HG03442 (cell line): ENCODE measurements around the gene DNAJC12.
"Not testable (repeated sequence)": the region's sequence is repeated elsewhere in the genome, so short reads cannot be mapped to it uniquely, and the experiment has no call there.

Experiments used
- ATAC-seq: cut with Tn5 transposase; IDR thresholded peaks from one replicate; pipeline ENCODE4 v1.9.1; 2021; ENCODE audit warnings: mild to moderate bottlenecking, moderate library complexity; ENCODE audit not compliant: unreplicated experiment

Gene DNAJC12

DNA sequence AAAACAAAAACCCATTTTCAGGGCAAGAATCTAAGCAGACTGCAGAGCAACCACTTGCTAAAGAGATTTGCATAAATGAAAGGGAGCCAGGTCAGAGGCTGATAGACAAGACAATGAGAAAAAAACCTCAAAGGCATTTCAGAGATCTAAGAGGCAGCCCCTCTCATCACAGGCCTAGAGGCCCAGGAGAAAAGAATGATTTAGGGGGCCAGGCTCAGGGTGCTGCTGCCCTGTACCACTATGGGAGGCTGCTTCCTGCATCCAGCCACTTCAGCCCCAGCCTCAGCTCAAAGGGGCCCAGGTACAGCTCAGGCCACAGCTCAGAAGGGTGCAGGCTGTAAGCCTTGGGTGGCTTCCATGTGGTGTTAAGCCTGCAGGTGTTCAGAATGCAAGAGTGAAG, 3.7 kb upstream of the DNAJC12 start:
- ATAC-seq, result no peak

DNA sequence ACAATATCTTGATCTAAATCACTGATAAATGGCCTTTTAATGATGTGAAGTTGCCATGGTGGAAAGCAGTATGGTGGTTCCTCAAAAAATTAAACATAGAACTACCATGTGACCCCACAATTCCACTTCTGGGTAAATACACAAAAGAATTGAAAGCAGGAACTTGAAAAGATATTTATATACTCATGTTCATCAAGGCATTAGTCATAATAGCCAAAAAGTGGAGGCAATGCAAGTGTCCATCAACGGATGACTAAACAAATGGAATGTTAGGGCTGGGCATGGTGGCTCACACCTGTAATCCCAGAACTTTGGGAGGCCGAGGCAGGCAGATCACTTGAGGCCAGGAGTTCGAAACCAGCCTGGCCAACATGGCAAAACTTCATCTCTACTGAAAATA, 2.0 kb upstream of the DNAJC12 start:
- no peak for ATAC-seq

DNA sequence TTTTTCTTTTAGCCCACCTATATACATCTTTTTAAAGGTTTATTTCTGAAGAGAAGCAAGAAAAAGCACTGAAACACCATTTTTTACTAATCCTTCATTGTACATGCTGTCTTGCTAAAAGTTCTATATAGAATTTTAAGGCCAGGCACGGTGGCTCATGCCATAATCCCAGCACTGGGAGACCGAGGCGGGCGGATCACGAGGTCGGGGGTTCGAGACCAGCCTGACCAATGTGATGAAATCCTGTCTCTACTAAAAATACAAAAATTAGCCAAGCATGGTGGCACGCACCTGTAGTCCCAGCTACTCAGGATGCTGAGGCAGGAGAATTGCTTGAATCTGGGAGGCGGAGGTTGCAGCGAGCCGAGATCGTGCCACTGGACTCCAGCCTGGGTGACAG, 1.5 kb upstream of the DNAJC12 start:
- not testable (repeated sequence) for ATAC-seq

DNA sequence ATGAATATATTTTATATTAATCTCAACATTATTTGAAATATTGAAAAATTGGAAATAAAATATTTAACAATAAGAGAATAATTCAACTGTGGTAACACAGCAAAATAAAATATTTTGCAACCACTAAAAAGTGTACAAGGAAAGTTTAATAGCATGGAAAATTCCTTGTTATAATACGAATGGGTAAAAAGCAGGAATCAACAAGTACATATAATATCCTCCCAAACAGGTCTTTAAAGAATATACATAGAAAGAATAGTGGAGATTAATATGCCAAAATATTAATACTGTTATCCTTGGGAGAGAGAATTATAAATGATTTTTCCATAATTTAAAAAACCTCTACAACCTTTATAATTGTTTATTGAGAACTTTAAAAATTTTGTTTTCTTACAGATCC, 1.0 kb downstream of the DNAJC12 start:
- no peak for ATAC-seq

DNA sequence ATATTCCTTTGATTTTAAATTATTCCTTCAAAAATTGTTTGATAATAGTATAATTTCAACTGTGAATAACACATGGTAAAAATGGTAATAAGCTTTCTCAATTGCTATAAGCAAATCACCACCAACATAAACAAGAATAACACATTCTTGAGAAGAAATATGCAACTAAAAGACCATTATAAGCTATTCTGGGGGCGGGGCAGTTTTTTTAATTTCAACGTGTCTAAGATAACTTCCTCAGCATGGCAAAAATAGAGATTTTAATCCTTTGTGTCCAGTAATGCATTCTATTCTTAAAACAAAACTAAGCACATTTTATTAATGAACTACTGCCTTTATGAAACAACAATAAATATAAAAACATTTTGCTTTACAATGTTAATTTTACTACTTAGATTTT, 1.5 kb downstream of the DNAJC12 start:
- ATAC-seq, result no peak

DNA sequence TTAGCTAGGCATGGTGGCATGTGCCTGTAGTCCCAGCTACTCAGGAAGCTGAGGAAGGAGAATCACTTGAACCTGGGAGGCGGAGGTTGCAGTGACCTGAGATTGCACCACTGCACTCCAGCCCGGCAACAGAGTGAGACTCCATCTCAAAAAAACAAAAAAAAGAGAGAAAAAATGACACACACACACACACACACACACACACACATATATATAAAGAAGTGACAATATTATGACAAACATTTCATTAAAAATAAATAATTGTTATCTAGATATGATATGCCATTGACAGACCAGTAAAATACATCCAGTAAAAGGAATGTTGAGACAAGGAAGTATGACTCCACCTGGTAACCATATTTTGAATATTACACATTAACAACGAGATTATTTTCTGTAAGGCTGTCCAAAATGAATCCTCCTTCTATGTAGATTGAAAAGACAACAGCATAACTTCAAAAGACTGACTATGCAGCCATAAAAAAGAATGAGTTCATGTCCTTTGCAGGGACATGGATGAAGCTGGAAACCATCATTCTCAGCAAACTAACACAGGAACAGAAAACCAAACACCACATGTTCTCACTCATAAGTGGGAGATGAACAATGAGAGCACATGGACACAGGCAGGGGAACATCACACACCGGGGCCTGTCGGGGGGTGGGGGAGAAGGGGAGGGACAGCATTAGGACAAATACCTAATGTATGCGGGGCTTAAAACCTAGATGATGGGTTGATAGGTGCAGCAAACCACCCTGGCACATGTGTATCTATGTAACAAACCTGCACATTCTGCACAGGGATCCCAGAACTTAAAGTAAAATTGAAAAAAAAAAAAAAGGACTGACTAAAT, 2.2 kb downstream of the DNAJC12 start:
- ATAC-seq, result not testable (repeated sequence)

DNA sequence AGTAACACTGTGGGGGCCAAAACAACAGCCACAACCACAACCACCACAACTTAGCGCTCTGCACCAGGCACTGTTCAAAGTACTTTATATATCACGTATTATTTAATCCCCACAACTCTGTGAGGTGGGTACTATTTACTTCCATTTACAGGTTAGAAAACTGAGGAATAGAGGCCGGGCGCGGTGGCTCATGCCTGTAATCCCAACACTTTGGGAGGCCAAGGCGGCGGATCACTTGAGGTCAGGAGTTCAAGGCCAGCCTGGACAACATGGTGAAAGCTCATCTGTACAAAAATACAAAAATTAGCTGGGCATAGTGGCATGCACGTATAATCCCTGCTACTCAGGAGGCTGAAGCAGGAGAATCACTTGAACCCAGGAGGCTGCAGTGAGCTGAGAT, 3.6 kb downstream of the DNAJC12 start:
- no peak for ATAC-seq

DNA sequence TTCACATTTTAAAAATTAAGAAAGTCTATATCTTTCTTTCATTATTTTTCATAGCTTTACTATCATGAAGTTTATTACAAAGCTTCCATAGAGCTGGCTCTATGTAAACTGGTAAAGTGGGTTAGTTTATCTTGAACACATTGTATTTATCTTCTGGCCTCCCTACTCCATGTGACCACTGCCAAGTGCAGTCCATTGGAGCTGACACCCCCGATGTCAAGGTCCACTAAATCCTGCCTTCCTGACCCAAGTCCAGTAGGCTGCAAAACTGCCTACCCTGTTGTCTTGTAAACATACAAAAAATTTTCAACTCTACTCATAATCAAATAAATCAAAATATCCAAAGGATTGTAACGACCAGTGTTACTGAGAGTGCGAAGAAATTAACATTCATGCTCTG, 10.2 kb downstream of the DNAJC12 start:
- ATAC-seq, result no peak

DNA sequence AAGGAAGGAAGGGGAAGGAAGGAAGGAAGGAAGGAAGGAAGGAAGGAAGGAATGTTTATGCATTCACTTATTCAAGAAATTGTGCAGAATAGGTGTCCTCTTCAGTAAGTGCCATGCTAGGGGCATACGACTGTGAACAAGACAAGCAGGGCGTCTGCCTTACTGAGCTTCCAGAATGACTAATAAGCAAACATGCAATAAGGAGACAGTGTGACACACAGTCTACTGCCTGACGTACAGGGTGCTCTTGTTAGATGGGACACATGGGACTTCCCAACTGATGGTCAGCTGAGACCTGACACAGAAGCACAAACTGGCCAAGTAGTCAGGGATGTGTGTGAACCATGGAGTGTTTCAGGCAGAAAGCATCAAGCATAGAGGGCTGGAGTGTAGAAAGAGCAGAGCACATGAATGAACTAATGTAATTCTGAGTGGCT, 18.2 kb downstream of the DNAJC12 start:
- ATAC-seq, result no peak

DNA sequence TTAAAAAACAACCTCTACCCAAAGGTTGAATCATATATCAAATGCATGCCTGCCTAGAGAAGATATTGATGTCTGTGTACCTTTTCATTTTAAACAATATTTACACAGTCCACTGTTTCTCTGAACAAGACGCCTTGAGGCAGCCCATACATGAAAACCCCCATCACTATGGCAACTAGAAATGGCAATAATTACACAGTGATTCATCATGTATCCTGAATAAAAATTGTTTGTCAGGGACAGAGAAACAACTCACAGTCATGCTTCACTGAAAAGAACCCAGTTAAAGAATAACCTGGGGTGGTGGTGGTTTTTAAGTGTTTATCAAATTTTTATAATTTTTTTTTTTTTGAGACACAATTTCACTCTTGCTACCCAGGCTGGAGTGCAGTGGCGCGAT, 19.7 kb downstream of the DNAJC12 start:
- no peak for ATAC-seq

DNA sequence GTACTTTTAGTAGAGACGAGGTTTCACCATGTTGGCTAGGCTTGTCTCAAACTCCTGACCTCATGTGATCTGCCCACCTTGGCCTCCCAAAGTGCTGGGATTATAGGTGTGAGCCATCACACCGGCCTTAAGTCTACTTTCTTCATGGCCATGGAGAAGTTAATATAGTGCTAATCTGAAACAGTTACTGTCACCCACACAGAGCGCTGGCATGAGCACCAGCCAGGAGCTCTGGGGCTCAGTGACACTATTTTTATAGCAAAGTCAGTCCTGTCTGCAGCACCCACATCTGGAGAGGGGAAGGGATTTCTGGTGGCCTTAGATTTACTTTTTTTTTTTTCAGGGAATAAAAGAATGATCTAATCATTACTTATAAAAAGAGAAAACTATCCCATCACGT, 21.3 kb downstream of the DNAJC12 start:
- no peak for ATAC-seq

DNA sequence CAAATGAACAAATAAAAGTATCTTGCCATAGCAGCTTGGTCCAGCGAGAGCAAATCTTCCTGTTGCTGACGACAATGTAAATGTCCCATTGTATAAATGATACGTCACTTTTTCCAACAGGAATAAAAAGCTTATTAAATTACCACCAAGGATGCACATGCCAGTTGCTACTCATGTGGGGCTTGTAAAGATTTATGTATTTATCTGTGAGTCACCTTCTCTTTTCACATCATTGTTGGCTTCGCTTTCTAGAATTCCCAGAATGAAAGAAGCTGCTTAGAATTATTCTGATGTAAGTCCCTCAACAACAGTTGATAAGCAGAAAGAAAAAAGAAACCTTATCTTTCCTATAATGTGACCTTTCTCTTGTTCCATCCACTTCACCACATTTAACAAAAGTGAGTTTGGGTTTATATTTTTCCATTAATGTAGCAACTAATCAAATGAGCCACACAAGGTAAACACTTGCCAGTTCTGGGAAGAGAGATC, 22.4 kb downstream of the DNAJC12 start:
- ATAC-seq, result no peak

DNA sequence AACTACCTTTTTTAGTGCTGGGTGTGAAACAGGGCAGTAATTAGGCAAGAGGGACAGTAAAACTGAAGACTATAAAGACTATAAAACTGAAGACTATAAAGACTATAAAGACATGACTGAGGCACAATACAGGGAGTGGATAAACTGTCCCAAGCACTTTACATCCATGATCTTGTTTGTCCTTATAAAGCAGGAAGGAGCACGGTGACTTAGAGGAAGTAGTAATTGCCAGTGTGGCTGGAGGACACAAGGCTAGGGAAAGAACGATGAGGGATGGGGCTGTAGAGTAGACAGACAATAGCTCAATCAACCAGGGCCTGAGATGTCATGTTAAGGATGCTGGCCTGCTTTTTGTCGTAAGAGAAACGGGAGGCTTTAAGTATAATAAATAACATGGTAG, 26.0 kb downstream of the DNAJC12 start:
- no peak for ATAC-seq

DNA sequence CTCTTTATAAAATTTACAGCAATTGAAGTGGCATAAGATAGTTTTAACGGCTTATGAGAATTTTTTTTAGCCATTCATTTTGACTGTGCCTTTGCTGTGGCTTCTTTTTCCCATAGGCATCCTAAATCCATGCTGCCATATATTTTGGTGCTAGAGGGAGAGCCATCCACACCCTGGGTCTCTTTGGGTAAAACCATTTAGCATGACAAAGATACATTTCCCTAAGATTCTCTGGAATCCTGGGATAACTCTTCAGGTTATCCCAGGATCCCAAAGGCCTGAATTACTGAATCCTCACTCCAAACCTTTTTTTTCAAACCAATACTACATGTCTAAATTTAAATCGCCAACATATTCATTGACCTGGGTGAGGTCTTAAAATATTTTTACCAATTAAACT, 28.9 kb downstream of the DNAJC12 start:
- ATAC-seq, result no peak

DNA sequence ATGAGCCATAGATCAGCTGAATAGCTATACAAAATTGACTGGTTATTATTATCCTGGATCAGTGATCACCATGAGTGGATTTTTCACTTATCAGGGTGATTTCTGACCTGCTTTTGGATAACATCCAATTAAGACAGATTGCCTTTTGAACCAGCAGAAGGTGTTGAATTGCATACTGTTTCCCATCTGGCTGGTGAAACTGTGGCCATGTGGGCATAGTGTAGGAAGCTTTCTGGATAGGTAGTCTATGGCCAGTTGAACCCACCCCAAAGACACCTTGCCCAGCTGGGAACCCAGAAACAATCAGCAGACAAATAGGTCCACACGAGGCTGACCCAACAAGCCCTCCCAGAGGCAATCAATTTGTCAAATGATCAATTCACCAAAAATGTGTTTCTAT, 29.3 kb downstream of the DNAJC12 start:
- no peak for ATAC-seq

DNA sequence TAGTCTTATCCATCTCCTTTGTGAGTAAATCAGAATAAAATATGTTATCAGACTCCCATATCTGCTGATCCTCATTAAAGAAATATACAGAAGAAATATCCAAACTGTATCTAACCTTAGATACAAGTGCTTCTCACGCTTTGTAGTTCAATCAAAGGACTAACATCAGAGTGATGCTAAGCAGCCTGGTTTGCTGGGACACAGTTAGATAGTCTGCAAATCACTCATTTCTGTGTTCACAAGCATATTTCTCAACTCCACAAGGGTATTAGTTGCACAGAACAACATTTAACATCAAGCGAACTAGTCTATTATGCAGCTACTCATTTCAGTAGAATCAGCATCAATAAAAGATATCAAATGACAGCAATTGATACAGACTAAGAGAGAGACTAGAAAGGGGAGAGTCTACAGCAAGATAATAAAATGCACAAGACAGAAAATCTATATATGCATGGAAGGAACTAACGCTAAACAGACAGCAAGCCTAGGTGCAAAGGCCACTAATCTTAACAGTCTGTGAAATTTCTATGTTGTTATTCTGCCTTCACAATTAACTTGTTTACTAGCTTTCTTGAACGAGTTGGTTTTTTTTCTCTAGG, 30.0 kb downstream of the DNAJC12 start:
- ATAC-seq, result no peak

DNA sequence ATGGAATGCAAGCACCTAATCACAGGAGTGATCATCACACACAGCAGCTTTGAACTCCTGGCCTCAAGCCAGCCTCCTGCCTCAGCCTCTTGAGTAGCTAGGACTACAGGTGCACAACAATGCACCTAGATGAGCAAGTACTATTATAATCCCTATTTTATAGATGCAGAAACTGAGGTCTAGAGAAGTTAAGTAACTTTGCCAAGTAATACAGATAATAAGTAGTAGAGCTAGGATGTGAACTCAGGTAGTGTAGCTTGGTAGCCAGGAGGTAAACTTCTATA, 33.7 kb downstream of the DNAJC12 start:
- ATAC-seq, result no peak

DNA sequence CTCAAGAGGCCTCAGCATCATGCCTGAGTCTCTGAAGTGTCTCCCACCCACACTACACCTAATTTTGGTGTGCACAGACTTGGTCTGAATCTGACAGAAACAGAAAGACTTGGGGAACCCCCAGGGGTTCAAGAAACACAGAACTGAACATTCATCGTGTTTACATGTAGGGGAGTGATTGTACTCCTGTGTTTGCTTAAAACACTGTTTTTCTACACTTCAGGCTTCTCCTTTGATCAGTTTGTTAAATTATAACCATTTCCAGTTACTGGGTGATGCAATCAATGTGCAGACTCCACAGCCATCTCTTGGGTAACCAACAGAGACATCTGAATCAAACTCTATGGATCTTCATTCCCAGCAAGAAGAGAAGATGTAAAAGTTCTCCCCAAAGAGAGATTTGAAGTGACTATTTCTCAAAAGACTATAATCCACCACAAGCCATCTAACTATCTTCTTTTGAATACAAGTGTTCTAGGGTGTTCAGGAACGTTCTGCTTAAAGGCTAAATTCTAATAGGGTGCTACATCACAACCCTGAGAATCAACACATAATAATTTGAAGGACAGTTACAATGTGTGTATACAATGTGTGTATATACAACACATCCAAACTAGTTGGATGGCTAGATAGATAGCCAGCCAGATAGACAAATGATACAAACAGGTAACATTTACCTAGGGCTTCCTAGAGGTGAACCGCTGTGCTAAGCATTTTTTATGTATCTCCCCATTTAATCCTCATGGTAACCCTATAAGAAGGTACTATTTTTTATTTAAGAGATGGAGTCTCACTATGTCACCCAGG, 34.2 kb downstream of the DNAJC12 start:
- ATAC-seq, result peak; percentile 88

DNA sequence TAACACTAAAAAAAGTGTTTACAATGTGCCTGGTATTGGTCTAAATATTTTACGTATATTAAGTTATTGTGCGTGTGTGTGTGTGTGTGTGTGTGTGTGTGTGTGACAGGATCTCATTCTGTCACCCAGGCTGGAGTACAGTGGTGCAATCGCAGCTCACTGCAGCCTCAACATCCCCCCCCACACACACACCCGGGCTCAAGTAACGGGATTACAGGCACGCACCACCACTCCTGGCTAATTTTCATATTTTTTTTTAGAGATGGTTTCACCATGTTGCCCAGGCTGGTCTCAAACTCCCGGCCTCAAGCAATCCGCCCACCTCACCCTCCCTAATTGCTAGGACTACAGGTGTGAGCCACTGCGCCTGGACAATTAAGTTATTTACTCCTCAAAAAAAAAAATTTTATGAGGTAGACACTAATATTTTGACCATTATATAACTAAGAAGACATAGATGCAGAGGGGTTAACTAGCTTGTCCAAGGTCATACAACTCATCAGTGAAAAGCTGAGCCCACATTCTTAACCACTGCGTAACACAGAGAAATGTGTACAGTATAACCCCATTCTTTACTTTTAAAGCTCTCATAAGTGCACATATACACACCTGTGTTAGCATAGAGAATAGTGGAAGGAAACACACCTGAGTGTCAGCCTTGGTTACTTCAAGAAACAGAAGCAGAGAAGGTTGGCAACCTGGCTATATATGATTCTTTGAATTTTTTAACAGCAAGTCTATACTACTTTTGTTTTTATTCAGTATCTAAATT, 35.0 kb downstream of the DNAJC12 start:
- ATAC-seq, result peak; percentile 32

DNA sequence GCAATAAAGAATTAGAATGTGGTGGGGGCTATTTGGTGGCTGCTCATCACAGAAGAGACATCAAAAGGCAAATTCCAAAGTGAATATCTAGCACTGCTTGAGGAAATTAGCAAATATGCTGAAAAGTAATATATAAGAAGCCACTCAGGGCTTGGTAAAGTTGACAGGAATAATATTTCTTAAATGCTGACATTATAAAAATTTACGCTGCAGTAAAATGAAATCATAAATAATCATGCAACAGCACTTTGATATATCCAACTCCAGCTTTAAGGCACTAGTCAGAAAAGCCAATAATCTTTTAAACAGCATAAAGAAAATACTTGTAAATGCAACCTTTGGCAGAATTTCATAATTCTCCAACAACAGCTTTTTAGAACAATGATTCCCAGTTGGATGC, 36.9 kb downstream of the DNAJC12 start:
- ATAC-seq, result no peak

DNA sequence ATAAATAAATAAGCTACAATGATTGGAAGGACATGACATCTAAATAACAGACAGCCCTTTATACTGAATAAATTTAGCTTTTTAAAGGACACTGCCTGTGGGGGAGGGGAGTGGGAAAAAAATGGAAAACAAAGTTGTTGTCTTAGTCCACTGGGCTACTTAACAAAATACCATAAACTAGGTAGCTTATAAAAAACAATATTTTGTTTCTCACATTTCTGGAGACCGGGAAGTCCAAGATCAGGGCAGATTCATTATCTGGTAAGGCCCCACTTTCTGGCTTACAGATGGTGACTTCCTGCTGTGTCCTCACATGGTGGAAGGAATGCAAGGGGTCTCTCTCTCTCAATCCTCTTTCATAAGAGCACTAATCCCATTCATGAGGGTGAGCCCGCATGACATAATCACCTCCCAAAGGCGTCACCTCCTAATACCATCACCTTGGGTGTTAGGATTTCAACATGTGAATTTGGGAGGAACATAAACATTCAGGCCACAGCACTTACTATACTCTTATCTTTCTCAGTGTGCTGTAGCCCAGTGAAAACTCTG, 43.0 kb downstream of the DNAJC12 start:
- no peak for ATAC-seq
